Inferior parietal cortex (tissue), 1 donor: ENCODE results near the gene POU3F1.

Experiments used
- DNase-seq: peaks from one replicate; pipeline ENCODE4 v3.0.0-alpha.2; 2016; ENCODE audit errors: extremely low spot score

POU3F1 gene

DNA sequence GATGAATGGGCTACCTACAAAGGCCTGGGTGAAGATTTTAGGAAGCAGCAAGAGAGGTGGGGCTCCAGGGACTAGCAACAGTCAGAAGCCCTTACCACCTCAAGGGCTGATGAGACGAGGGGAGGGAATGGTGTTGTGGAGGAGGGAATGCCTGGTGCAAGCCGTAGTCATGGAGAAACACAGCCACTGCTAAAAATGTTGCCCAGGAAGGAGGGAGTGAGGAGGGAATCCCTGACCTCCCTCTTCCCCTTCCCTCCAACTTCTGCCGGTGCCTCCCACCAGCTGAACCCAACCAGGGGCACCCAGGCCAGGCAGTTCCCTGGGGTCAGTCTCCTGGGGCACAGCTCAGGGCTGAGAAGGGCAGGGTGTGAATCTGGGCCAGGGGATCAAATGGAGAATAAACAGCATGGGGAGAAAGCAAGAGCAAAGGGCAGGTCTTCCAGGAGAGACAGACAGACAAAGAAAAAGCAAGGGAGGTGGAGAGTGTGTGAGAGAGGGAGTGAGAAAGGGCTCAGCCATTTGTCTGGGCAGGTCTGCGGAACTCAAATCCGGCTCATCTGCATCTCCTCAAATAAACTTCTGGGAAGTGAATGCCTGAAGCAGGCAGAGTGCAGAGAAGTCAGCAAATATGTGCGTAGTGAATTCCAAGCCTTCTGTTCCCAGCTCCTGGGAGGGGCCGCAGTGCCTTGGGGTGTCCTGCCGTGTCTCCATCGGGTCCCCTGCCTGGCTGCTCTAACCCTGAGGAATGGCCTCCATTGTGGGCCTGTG is 27.1 kb upstream of the POU3F1 start:
- no peak for DNase-seq

DNA sequence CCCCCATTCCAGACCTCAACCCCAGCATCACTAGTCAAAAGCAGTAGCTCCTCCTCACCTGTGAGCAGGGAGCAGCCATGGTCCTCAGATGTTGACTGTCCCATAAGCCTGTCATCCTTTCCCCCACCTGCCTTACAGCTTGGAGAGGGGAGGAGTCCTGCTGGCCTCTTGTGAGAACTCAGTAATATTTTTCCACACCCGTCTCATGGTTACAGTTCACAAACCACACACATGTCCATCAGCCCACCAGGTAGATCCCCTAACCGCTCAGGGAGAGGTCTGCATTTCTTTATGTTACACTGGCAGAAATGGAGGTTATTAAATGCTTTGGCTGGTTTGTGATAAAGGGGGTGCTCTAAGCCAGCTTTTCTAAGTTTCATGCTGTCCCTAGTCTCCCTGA is 26.3 kb upstream of the POU3F1 start:
- DNase-seq: no peak

DNA sequence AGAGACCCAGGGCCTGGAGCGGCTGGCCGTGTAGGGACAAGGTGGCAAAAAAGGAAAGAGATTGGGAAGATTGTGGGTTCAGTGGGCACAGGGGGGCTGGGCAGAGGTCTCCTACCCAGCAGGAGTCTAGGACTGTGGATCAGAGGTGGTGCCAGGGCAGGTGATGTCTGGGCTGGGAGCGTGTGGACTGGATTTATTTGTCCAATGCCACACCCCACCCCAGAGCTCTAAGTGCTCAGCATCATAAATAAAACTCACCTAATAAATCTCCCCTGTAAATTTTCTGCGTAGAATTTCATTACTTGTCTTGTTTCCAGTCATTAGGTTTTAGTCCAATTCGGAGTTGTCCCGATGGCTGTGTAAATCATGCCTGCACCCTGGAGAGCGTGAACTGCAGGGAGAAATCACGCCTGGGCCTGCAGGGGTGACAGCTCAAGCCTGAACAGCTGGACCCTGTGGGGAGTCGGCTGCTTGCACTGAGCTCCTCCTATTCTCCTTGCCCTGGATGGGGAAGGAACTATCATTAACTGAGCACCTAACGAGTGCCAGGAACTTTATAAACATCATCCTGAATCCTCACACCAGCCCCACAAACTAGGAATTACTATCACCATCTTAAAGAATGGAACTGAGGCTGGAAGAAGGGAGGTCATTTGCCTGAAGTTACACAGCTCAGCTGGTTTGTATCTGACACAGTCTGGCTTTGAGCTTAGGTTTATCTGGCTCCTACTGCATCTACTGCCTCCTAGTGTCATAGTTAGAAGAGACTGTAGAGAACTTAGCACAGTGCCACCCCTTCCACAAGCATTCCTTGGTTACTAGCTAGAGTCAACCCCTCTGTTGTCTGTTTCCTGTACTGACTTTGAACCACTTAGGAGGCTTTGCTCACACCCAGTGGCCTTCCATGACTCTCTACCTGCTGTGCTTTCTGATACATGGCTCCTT is 25.0 kb upstream of the POU3F1 start:
- no peak for DNase-seq

DNA sequence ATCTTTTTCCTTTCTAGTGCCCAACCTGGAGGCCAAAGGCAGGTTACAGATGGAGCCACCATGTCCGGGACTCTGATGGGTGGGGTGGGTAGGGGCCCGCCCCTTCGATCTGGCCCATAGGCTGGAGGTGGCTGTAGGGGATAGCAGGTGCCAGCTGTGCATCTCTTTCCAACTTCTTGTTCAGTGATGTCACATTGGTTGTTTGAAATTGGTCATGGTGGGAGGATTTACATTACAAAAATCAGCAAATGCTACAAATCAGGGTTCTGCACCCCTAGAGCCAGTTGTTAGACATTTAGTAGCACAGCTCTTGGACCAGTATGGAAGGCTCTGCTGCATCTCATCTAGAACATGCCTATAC is 22.4 kb upstream of the POU3F1 start:
- no peak for DNase-seq

DNA sequence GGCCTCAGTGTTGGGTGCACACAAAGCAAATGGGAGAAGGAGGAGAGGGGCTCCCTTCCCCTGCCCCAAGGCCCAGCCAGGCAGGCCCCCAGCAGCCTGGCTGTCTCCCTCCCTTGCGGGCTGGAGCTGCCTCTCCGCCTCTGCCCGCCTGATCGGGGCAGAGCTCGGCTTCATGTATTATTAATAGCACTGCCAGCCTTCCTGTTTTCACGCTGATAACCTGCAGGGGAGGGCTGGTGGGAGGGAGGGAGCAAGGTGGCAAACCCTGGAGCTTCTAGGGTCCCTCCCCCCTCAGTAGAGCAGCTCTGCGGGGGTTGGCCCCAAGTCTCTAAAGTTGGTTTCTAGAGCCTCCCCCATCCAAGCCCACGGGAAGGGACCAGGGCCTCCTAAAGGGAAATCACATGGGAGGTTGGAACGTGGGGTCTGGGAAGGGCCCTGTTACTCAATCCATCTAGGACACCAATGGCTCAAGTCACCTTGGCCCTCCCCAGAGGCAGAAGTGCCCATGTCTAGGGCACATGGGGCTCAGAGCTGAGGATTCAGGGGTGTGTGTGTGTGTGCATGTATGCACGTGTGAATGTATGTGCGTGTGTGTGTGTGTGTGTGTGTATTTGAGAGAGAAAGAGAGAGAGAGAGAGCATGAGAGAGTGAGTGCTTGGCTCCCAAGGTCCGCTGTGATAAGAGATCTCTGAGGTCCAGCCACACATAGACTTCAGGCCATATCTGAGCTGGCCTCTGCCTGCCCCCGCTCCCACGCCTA is 21.8 kb upstream of the POU3F1 start:
- no peak for DNase-seq

DNA sequence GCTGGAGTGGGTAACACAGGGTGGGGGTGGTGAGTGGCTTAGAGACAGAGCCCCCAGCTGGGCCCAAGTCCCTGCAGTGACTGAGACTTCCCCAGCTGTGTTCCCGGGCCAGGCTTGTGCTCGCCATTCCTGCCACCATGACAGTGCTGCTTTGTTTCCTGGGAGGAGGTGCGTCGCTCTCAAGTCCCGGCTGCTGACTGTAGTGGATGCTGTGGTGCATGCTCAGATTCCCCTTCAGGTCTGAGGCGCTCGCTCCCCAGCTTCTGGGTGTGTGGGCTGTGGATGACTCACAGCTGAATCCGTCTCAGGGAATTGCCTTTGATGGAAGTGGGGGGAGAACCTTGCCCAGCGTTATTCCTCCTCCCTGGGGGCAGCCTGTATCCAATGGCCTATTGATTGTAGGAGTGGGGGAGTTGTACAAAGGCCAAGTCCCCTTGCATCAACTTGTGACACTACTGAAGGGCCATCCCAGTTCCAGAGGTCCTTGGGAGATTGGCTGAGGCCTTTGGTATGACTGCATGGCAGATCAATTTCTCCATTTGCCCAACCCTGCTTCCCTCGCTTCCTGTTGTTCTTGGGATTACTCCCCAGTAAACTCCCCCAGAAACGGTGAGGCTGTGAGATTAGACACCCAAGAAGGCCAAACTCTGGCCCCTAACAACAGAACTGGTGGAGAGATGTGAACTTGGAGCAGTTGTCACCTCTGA is 17.8 kb upstream of the POU3F1 start:
- DNase-seq: peak; percentile 24

DNA sequence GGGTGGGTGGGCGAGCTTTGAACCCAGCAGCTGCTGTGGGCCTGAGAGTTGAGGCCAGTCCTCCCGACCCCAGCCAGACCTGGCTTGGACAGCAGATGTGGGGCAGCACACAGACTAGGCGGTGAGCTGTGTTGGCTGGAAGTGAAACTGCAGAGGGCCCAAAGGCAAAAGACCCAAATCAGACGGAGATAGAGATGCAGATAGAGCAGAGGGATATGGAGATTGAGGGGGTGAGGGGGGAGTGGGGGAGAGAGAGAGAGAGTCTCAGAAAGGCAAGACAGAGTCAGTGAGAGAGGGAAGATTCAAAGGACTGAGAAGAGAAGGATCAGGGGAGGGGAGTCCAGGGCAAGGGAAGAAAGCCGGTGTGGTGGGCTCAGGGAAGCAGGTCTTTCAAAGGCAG is 17.0 kb upstream of the POU3F1 start:
- DNase-seq: no peak

DNA sequence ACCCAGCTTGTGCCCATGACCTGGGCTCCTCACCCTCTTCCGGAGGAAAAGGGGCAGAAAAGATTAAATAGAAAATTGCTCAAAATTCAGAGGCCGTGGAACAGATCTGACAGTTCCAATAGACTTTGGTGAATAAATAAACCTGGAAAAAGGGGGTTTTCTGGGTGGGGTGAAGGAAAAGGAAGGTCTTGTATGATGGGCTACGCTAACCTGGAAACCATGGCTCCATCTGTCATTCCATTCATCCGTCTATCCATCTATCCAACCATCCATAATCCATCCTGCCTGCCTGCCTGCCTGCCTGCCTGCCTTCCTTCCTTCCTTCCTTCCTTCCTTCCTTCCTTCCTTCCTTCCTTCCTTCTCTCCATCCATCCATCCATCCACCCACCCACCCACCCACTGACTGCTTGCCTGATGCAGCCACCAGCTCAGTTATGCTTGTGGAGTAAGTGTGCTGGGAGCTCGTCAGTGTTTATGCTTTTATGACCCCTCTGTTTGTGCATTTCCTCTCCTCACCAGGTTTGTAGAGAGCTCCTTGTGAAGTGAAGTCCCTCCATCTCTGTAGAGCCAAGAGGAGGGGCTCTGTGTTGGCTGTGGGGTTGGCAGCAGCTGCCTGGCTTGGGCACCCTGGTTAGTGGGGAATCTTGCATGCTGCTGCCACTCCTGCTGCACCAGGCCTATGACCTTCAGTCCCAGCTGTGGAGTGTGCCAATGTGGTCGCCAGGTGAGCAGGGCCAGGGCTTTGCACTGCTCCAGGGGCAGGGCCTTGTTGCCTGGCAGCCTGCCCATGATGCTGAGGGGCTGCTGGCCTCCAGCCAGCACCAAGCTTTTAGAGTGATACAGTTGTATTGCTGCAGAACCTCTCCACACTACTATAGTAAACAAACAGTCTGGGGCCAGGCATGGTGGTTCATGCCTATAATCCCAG is 16.0 kb upstream of the POU3F1 start:
- no peak for DNase-seq

DNA sequence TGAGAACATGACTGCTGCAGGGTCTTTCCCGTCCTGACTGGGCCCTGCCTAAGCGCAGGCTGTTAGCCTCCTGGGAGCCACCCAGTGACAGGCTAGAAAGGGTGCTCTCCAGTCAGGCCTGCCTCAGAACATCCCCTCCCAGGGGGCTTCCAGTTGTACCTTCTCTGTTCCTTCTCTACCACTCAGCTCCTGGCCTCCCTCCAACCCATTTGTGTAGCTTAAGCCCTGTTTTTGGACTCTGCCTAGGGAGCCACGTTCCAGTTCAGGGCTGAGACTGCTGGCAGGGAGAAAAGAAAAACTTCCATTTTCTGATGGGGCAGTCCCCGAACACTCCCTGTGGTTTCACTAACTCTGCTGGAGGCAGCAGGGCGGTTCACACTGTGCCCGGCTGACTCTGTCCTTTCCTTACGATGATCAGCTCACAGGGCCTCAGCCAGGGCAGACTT is 15.3 kb upstream of the POU3F1 start:
- no peak for DNase-seq

DNA sequence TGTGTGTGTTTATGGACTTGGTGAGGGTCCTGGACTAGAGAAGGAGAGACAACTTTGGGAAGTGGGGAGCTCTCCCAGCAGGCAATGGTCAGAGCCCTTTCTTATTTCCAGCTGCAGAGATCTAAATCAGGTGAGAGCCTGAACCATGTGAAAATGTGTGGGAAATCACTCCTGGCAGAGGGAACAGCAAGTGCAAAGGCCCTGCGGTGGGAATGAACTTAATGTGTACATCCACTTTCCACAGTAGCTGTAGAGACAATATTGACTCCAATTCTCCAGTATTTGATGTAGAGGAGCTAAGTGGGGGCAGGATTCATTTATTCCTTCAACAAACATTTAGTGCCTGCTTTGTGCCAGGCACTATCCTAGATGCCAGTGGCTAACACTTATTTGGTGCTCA is 14.7 kb upstream of the POU3F1 start:
- DNase-seq: no peak

DNA sequence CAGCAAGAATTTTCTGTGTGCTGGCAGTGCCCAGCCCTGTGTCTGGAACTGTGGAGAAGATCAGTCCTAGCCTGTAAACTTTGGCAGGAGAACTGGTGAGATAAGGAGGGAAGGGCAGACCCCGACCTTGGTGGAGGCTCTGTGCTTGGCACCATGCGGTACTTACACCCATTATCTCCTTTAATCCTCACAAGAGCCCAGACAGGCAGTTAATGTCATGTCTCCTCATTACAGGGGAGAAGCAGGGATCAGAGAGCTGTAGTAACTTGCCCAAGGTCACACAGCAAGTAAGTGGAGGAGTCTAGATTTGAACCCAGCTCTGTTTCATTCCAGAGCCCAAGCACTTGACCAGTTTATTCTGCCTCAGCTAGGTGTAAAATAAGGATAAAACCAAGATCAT is 13.9 kb upstream of the POU3F1 start:
- no peak for DNase-seq

DNA sequence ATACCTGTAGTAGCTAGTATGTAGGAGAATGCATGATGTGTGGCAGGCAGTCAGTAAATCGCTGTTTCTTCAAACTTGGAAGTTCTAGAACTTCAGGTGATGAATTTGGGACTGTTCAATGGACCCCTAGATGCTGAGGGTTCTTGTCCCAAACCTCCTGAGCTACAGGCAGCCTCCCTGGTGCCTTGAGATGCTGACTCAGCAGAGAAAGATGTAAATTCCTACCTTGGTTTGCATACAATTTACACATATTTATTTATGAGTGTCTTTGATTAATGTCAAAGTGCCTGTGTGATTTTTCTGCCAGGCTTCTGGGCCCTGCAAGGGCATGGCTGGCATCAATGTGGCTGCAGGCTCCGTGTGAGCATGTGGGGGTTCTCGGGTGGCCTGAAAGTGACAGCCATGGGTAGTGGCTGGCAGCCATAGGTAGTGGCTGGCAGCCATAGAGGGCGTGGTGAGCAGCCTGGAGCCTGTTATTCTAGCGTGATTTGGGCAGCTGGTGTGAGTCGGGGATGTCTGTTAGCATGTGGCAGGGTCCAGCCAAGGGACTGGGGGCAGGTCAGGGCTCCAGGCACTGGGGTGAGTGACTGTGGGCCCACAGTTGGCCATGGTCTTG is 13.2 kb upstream of the POU3F1 start:
- DNase-seq: no peak

DNA sequence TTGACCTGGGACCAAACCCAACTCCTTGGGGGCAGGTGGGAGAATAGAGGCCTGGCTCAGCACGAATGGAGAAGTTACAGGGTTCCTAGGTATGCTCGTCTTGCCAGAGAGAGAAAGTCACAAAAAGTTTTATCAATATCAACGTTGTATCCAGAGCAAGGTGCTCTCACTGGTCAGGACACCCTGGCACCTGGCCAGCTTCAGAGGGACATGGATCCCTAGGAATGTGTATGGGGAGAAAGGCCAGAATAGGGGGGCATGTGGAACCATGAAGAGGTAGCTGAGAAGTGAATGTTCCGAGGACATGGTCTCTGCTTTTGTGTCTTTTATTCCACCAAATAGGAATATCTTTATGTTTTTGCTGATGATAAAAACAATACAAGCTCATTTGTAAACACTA is 9.4 kb upstream of the POU3F1 start:
- no peak for DNase-seq

DNA sequence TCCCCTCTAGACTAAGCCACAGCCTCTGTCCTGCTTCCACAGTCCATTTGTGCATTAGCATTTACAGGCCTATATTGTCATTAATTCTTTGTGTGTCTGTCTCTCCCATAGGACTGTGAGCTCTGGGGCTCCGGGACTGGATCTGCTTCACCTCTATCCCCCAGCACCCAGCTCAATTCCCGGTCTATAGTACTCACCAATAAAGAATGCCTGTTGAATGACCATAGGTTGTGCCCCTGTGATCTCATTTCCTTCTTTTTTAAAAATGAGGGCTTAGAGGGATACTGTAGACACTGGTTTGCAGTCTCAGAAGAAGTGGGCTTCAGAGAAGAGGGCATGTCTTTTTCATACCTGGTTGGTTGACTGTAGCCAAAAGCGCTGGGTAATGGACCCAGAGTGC is 8.8 kb upstream of the POU3F1 start:
- no peak for DNase-seq

DNA sequence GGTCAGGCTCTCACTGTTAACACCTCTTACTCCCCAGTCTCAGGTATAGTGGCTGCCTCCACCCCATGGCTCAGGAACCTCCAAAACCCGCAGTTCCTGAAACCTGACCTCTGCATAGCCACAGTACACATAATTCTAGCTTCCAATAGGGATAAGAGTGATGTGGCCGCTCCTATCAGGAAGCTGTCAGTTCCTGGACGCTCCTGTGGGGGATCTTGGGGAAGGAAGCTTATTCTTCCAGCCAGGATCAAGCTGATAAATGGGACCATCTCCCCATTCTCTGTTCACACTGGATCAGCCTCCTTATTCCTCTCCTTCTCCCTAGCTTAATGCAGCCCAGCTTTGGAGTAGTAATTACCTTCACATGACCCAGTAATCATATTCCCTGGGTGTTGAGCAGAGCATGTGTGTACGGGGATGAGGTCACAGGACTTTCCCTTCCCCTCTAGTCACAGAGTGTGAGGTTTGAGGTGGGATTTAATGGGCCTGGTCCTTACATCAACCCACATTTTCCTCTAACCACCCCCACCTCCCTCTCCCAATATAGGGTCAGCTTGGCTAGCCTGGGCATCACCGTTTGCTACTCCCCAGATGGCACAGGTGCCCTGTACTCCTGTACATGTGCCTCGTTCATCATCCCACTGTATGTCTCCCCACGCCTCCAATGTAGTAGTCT is 7.0 kb upstream of the POU3F1 start:
- DNase-seq: no peak

DNA sequence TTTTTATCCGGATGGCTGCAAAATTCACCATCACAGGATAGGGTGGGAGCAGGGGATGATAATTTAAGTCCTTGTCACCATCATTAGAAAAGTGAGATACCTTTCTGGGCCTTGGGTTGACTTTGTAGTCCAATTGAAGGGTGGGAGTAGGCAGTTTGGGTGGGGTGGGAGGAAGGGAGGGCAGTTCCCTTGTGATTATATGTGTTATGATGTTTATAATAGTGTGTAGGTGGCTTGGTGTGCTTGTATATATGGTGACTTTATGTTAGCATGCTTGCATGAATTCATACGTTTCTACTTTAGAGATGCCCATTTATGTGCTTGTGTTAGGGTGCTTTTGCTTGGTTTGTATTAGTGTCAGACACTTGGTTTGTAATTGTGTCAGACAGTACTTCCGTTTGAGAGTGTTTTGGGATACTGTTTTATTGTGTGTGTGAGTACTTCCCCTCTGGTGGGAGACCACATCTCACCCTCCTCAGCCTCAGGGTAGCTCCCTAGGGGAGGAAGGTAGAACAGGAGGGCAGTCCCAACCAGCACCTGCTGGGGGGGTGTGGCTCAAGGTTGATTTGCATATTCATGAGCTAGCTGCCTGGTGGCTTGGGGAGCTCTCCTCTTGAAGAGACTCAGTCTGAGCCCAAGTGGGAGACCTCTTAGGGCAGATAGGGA is 6.3 kb upstream of the POU3F1 start:
- DNase-seq: no peak

DNA sequence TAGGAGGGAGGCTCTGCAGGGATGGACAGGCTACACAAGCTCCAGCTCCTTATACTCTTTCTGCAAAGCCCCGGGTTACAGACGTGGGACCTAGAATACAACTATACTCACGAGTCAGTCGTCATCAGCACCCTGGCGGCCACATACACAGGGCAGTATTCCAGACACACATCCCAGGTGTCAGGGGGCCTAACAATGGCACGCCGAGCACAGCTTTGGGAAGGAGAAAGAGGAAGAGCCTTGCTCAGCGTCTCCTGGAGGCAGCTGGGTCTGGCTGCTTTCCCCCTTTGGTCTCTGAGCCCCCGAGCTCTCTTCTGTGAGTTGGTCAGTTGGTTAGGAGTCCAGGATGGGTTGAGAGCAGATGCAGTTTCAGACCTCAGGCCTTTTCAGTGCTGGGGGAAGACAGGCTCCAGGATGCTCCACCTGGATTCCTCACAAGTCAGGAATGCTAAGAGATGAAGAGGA is 4.5 kb upstream of the POU3F1 start:
- no peak for DNase-seq

DNA sequence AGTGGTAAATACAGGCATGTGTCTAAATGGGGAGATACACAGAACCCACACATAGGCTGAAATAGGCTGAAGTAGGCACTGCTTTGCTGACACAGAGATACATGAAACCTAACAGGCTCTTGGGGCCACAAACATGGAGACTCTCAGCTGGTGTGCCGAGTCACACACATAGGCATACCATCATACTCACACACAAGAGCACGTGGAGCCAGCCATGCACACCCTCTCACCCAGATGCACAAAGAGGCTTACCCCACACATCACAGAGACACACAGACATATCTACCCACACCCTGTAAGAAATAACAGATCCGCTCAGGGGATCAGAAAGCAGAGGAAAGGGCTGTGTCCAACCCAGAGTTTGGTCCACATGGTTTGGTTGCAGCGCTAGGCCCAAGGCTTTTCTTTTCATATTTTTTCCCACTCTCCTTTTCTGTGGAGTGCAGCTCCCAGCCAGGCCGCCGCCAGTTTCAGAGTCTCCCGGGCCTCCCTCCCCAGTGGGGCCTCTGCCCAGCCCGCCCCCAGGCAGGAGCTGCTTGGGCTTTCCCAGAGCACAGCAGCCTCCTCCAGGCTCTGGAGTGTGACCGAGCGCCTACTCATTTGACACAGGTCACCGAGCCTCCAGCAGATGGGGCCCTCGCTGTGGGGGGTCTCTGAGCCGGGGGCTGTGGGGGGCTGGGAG is 3.9 kb upstream of the POU3F1 start:
- DNase-seq: no peak
